LHCN-M2 (cell line): Measurements from ENCODE around the gene EIF5A. TPM values are rescaled to one million over a fixed set of nuclear protein-coding genes. Genes with fewer than 3 reads are reported as not detected.
A peak's percentile ranks its signal among the peaks of the same experiment; 100 is the strongest.

ENCODE experiments used
- DNase-seq: peaks from one replicate; pipeline ENCODE4 v3.0.0-alpha.2; 2012; ENCODE audit warnings: low read depth
- total RNA-seq: library from RNA; depleted of rRNA; stranded (reverse); fragments of >200 nt; gene quantifications from 2 replicates; pipeline ENCODE4 v1.2.3, GENCODE V29; 2014; rRNA removed

The EIF5A gene
- total RNA-seq, 1 experiment from 2014 or later, result 968 TPM

DNA sequence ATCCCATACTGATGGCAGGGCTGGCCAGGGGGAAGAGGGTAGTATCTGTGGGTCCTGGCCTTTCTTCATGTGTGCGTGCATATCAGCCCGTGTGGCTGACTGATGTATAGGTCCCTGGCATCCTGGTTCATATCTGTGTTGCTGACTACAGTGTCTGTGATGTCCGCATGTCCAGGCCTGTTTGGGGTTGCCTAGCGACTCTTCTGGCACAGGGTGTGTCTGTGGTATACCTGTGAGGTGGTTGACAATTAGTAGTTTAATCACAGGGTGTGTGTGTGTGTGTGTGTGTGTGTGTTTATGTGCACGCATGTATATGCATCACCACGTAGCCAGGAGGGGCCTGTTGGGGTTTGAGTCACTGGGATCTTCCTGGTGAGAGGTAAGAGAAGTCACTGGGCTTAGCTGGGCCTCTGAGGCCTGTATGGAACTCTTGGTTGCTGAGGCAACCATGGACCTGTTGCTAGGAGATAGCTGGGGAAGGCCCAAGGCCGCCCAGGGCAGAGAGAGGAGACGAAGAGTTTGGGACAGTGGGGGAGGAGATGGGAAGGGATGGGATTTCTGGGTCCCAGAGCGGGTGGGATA, 46.9 kb downstream of the EIF5A start:
- peak; percentile 35 for DNase-seq

GRCh38 chr17:7355053-7355452, 47.6 kb downstream of the EIF5A start, which contains the start of gene TMEM95:
TSS of gene TMEM95 (plus strand) at chr17:7355156. CDS start at chr17:7355205, 49 bp downstream.
- DNase-seq, result no peak

DNA sequence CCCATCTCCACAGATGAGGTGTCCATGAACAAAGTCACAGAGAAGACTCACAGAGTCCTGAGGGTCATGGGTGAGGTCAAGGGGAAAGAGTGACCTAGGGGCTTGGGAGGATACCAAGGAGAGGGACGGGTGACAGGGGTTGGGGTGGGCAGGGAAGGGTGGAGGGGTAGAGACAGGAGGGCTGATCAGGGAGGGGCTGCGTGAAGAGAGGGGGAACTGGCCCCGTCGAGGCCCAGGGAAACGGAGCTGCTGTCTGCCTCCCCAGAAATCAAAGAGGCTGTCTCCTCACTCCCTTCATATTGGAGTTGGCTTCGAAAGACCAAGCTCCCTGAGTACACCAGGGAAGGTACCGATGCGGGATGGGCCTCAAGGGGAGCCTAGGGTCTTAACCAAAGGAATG, 48.1 kb downstream of the EIF5A start:
- no peak for DNase-seq

DNA sequence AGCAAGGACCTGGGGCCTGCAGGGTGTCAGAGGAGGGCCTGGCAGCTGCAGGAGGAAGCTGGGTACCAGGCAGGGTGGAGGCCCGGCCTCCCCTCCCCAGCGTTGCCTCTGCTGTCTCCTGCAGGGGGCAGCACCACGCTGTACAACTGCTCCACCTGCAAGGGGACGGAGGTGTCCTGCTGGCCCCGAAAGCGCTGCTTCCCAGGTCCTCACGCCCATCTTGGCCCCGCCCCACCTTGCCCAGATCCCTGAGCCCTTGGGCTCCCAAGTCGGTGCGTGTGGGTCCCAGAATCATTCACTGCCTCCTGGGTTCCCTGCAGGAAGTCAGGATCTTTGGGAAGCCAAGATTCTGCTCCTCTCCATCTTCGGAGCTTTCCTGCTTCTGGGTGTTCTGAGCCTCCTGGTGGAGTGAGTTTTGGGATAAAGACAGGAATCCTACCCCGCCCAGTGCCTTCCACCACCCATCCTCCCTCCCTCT, 48.7 kb downstream of the EIF5A start:
- peak; percentile 51 for DNase-seq

DNA sequence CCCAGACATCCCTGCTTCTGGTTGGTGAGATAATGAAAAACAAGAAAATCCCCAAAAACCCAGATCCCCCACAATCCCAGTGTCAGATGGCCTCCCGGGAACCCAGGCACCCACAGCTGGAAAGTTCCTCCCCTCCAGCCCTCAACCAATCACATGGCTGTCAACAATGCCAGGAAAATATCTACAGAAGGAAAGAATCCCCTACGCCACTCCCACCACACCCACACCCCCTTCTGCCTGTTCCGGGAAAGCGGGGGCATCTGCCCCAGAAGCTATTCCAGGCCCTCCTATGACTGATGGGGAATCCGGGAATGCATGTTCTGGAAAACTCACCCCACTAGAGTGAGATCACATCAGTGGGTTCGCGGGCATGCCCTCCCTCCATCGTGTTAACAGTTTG, 49.3 kb downstream of the EIF5A start:
- no peak for DNase-seq

DNA sequence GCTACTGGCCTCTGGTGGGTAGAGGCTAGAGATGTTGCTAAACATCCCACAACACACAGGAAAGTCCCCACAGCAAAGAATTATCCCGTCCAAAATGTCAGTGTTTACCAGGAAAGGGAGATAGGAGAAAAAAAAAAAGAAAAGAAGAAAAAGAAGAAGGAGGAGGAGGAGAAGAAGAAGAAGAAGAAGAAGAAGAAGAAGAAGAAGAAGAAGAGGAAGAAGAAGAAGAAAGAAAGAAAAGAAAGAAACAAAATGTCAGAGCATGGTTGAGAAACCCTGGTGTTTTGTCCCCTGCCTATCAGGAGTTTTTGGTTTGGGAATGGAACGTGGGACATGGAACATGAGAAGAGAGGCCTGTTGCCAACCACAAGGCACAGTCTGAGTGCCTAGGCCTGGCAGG, 50.0 kb downstream of the EIF5A start:
- no peak for DNase-seq

DNA sequence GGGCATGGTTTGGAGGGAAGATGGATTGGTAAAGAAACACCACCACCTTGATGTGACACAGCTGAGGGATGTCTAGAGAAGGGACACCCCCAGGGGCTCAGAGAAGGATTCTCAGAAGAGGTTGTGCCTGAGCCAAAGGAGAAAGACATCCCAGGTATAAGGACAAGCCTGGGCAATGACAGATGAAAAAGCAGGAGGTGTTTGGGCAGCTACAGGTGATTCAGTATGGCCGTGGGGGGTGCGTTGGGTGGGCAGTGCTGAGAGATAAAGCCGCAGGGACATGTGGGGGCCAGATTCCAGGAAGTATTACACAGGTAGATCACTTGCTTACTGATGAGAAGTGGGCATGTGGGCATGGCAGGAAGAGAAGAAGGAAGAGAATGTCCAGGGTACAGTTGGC, 54.5 kb downstream of the EIF5A start:
- DNase-seq, result no peak

Other genes starting within 250 kb of the EIF5A start
- not detected in 2 replicates for gene CLEC10A, start 227.4 kb upstream of the EIF5A start, total RNA-seq
- gene ASGR2, start 192.8 kb upstream of the EIF5A start, total RNA-seq, result not detected in 2 replicates
- gene ASGR1, start 128.3 kb upstream of the EIF5A start, total RNA-seq, result 0.29 and 1.4 TPM in 2 replicates
- 16.6 and 17.3 TPM in 2 replicates for gene DLG4, start 87.8 kb upstream of the EIF5A start, total RNA-seq
- 485 and 564 TPM in 2 replicates for gene ACADVL, start 87.7 kb upstream of the EIF5A start, total RNA-seq
- gene DVL2, start 73.1 kb upstream of the EIF5A start, total RNA-seq, result 64.8 and 71.4 TPM in 2 replicates
- gene PHF23, start 68.2 kb upstream of the EIF5A start, total RNA-seq, result 54.7 and 56.4 TPM in 2 replicates
- gene GABARAP, start 65.2 kb upstream of the EIF5A start, total RNA-seq, result 161 and 171 TPM in 2 replicates
- 59.1 and 65.5 TPM in 2 replicates for gene CTDNEP1, start 55.9 kb upstream of the EIF5A start, total RNA-seq
- gene ELP5, start 55.4 kb upstream of the EIF5A start, total RNA-seq, result 52.6 and 58.2 TPM in 2 replicates
- not detected in 2 replicates for gene CLDN7, start 45.1 kb upstream of the EIF5A start, total RNA-seq
- 0.11 TPM in 1 of 2 replicates, not detected in the other for gene SLC2A4, start 25.9 kb upstream of the EIF5A start, total RNA-seq
- gene YBX2, start 13.0 kb upstream of the EIF5A start, total RNA-seq, result not detected in 2 replicates
- gene GPS2, start 7.7 kb downstream of the EIF5A start, total RNA-seq, result 98.7 and 119 TPM in 2 replicates
- gene NEURL4, start 21.7 kb downstream of the EIF5A start, total RNA-seq, result 15.1 and 15.7 TPM in 2 replicates
- 1.5 TPM in 1 of 2 replicates, not detected in the other for gene ACAP1, start 28.9 kb downstream of the EIF5A start, total RNA-seq
- gene KCTD11, start 44.5 kb downstream of the EIF5A start, total RNA-seq, result 8.3 and 9.0 TPM in 2 replicates
- gene TMEM95, start 47.5 kb downstream of the EIF5A start, total RNA-seq, result not detected in 2 replicates
- 0.06 TPM in 1 of 2 replicates, not detected in the other for gene TNK1, start 73.5 kb downstream of the EIF5A start, total RNA-seq
- gene PLSCR3, start 86.9 kb downstream of the EIF5A start, total RNA-seq, result 38.1 and 54.4 TPM in 2 replicates
- gene TMEM256, start 96.5 kb downstream of the EIF5A start, total RNA-seq, result 65.1 and 88.9 TPM in 2 replicates
- gene NLGN2, start 100.2 kb downstream of the EIF5A start, total RNA-seq, result 7.6 and 8.3 TPM in 2 replicates
- not detected in 2 replicates for gene SPEM1, start 112.7 kb downstream of the EIF5A start, total RNA-seq
- gene SPEM2, start 118.0 kb downstream of the EIF5A start, total RNA-seq, result not detected in 2 replicates
- gene SPEM3, start 121.2 kb downstream of the EIF5A start, total RNA-seq, result not detected in 2 replicates
- gene TMEM102, start 127.8 kb downstream of the EIF5A start, total RNA-seq, result 0.75 and 0.90 TPM in 2 replicates
- 23.4 and 23.8 TPM in 2 replicates for gene FGF11, start 131.9 kb downstream of the EIF5A start, total RNA-seq
- 51.9 and 60.3 TPM in 2 replicates for gene CHRNB1, start 137.4 kb downstream of the EIF5A start, total RNA-seq
- gene ZBTB4, start 172.0 kb downstream of the EIF5A start, total RNA-seq, result 25.3 and 27.8 TPM in 2 replicates
- gene SLC35G6, start 173.8 kb downstream of the EIF5A start, total RNA-seq, result not detected in 2 replicates
- 63.7 and 81.4 TPM in 2 replicates for gene POLR2A, start 176.7 kb downstream of the EIF5A start, total RNA-seq
- gene TNFSF12, start 241.4 kb downstream of the EIF5A start, total RNA-seq, result 14.8 and 20.7 TPM in 2 replicates